GM12878 (cell line): ENCODE measurements around the gene UGGT1. TPM values are rescaled to one million over a fixed set of nuclear protein-coding genes. Genes with fewer than 3 reads are reported as not detected.

Experiments
- ATAC-seq: fragments of 200-7000 bp; cut with Tn5 transposase; 3 replicates; pipeline ENCODE4 v1.9.1; 2020; ENCODE audit warnings: mild to moderate bottlenecking, moderate library complexity
- BruUV-seq: library from RNA; stranded (reverse); fragments of 400-500 nt; replicated peaks from 2 replicates; lab custom pipeline; 2021; lab: Mats Ljungman, UMichigan
- CTCF ChIA-PET: fragments of 300-600 bp; sonication (Branson Sonifier 250); formaldehyde crosslinking; extraction: SDS; loops from one replicate; lab custom pipeline; 2021; ENCODE audit warnings: inconsistent platforms; lab: Yijun Ruan, JAX
- POLR2A ChIA-PET: fragments of 350-600 bp; formaldehyde crosslinking; extraction: SDS; loops from one replicate; lab custom pipeline; 2021; ENCODE audit warnings: inconsistent platforms; lab: Charles Lee
- RAD21 ChIA-PET: fragments of 300-600 bp; sonication (Branson Sonifier 250); formaldehyde crosslinking; loops from one replicate; lab custom pipeline; 2023; ENCODE audit warnings: antibody characterized with exemption; ENCODE audit not compliant: unreplicated experiment; lab: Charles Lee
- SMC1A ChIA-PET: fragments of 300-600 bp; sonication (Branson Sonifier 250); formaldehyde crosslinking; loops from one replicate; lab custom pipeline; 2023; ENCODE audit not compliant: unreplicated experiment, uncharacterized antibody; lab: Charles Lee
- DNase-seq: peaks from one replicate; pipeline ENCODE4 v3.0.0-alpha.2; 2011; ENCODE audit warnings: low read depth, low spot score
- FAIRE-seq: peaks from 3 replicates; lab custom pipeline; 2011; peaks lifted over from hg19 to GRCh38; lab: Jason Lieb, UNC
- H2AFZ ChIP-seq: 2 replicates; pipeline ENCODE4 v1.6.0; 2011; ENCODE audit warnings: low read depth, low read length, control low read depth; ENCODE audit not compliant: control insufficient read depth
- H3K27ac ChIP-seq: 2 replicates; pipeline ENCODE4 v1.5.1; 2011; ENCODE audit warnings: control low read depth; ENCODE audit not compliant: control insufficient read depth, insufficient read depth
- H3K27me3 ChIP-seq, 2 experiments: replicated peaks in 1 of 2; 2 replicates each; pipeline versions ENCODE4 v1.6.0 to v1.6.1; 2011; ENCODE audit warnings: low read length in 1 of 2; ENCODE audit not compliant: control insufficient read depth in 2 of 2, insufficient read depth in 2 of 2
- H3K36me3 ChIP-seq, 2 experiments: 2 replicates each; pipeline ENCODE4 v1.5.1; 2011; ENCODE audit warnings: low read length in 1 of 2; ENCODE audit not compliant: control insufficient read depth in 2 of 2, insufficient read depth in 2 of 2
- H3K4me1 ChIP-seq: 2 replicates; pipeline ENCODE4 v1.6.1; 2011; ENCODE audit warnings: mild to moderate bottlenecking, low read length, moderate library complexity, mixed read lengths; ENCODE audit not compliant: control insufficient read depth, insufficient read depth
- H3K4me2 ChIP-seq: 2 replicates; pipeline ENCODE4 v1.6.0; 2011; ENCODE audit warnings: control low read depth; ENCODE audit not compliant: control insufficient read depth, insufficient read depth
- H3K4me3 ChIP-seq: fragments of 200-600 bp; sonication (generic); 2 replicates; pipeline ENCODE4 v1.5.1; 2016
- H3K79me2 ChIP-seq: 2 replicates; pipeline ENCODE4 v1.6.0; 2011; ENCODE audit warnings: low read length; ENCODE audit not compliant: control insufficient read depth, insufficient read depth
- H3K9ac ChIP-seq: 2 replicates; pipeline ENCODE4 v1.8.0; 2011; ENCODE audit warnings: low read length, control low read depth, mixed read lengths; ENCODE audit not compliant: control insufficient read depth, insufficient read depth
- H3K9me3 ChIP-seq: replicated peaks from 3 replicates; pipeline ENCODE4 v1.5.1; 2011; ENCODE audit warnings: mild to moderate bottlenecking, low read length; ENCODE audit not compliant: control insufficient read depth, insufficient read depth
- H4K20me1 ChIP-seq: 2 replicates; pipeline ENCODE4 v1.6.0; 2011; ENCODE audit not compliant: control insufficient read depth, insufficient read depth
- CHD4 ChIP-seq: fragments of 200-600 bp; sonication (generic); IDR thresholded peaks from 2 replicates; pipeline ENCODE4 v1.6.1; 2016; ENCODE audit warnings: mild to moderate bottlenecking
- HDAC2 ChIP-seq: fragments of 200-600 bp; sonication (generic); IDR thresholded peaks from 2 replicates; pipeline ENCODE4 v1.6.1; 2017
- HDAC6 ChIP-seq: fragments of 200-600 bp; sonication (generic); IDR thresholded peaks from one replicate; pipeline ENCODE4 v1.8.0; 2017; ENCODE audit warnings: antibody characterized with exemption; ENCODE audit not compliant: unreplicated experiment
- IRF5 ChIP-seq: fragments of 450-650 bp; IDR thresholded peaks from 2 replicates; pipeline ENCODE4 v1.6.1; 2017; ENCODE audit warnings: borderline replicate concordance
- LARP7 ChIP-seq: fragments of 450-650 bp; IDR thresholded peaks from 2 replicates; pipeline ENCODE4 v1.6.1; 2017; ENCODE audit warnings: mild to moderate bottlenecking
- MAX ChIP-seq: IDR thresholded peaks from 2 replicates; pipeline ENCODE4 v1.6.1; 2012; ENCODE audit warnings: low read depth, low read length, improper control_type of control experiment
- NFYB ChIP-seq: IDR thresholded peaks from 2 replicates; pipeline ENCODE4 v1.6.1; 2011; ENCODE audit warnings: low read depth, mild to moderate bottlenecking, low read length, improper control_type of control experiment, moderate library complexity; ENCODE audit not compliant: insufficient read depth
- NR2F1 ChIP-seq: fragments of 450-650 bp; conservative IDR thresholded peaks from 2 replicates; pipeline ENCODE4 v1.6.1; 2017; ENCODE audit warnings: mild to moderate bottlenecking
- PAX5 ChIP-seq: IDR thresholded peaks from 2 replicates; pipeline ENCODE4 v1.6.1; 2011; ENCODE audit warnings: low read depth, low read length, borderline replicate concordance
- POLR2A ChIP-seq: IDR thresholded peaks from 2 replicates; pipeline ENCODE4 v1.6.1; 2011; ENCODE audit warnings: low read depth, mild to moderate bottlenecking, low read length
- PRDM15 ChIP-seq: fragments of 450-650 bp; formaldehyde crosslinking; IDR thresholded peaks from 2 replicates; pipeline ENCODE4 v1.4.0; 2020; ENCODE audit warnings: mild to moderate bottlenecking, moderate library complexity
- RBBP5 ChIP-seq: fragments of 200-600 bp; sonication (generic); conservative IDR thresholded peaks from 2 replicates; pipeline ENCODE4 v1.6.1; 2016
- ZBED1 ChIP-seq: IDR thresholded peaks from 2 replicates; pipeline ENCODE4 v1.6.1; 2016; ENCODE audit warnings: borderline replicate concordance
- ZZZ3 ChIP-seq: IDR thresholded peaks from 2 replicates; pipeline ENCODE4 v1.6.1; 2011; ENCODE audit warnings: low read depth; ENCODE audit not compliant: control insufficient read depth, insufficient read length
- WGBS: methylation state at CpG from one replicate; pipeline ENCODE4 v1.1.6; 2016; ENCODE audit warnings: low lambda C conversion rate; ENCODE audit not compliant: insufficient replicate concordance, insufficient coverage; ENCODE audit errors: missing lambda C conversion rate; 5-methylcytosine and 5-hydroxymethylcytosine counted together
- in situ Hi-C: fragments of 300-500 bp; cut with MboI; formaldehyde crosslinking; loops from 9 replicates; pipeline ENCODE4 v1.14.3; 2018; ENCODE audit warnings: mixed read lengths
- intact Hi-C: fragments of 100-400 bp; cut with micrococcal nuclease; formaldehyde crosslinking; loops from one replicate; pipeline ENCODE4 v1.14.2; 2022; ENCODE audit not compliant: unreplicated experiment
- polyA plus RNA-seq, 11 experiments: library from polyadenylated mRNA; depleted of rRNA in 4 of 11; unstranded in 6 of 11; stranded (reverse) in 5 of 11; fragments of >200 nt; fragmentation: Nextera tagmentation in 4 of 11; fragmentation: Illumina TruSeq in 1 of 11; extraction: Ambion mirVana in 4 of 11; extraction: Trizol in 1 of 11; gene quantifications; 1 replicate in 1 of 11; 2 replicates in 10 of 11; pipeline versions ENCODE4 v1.2.1 to v1.2.3, GENCODE V29; 2011 to 2016; ENCODE audit warnings: inconsistent platforms in 2 of 11, missing spikeins in 2 of 11, low read depth in 1 of 11
- total RNA-seq, 4 experiments: library from RNA; depleted of rRNA in 3 of 4; stranded (reverse); fragments of >200 nt in 3 of 4; fragmentation: Illumina TruSeq in 1 of 4; extraction: Trizol in 1 of 4; gene quantifications; 2 replicates each; pipeline versions ENCODE4 v1.2.1 to v1.2.3, GENCODE V29; 2013 to 2021

The UGGT1 gene
- total and polyA plus RNA-seq, 10 of the 15 experiments (the other 5 are each of a cell fraction or from before 2014, with no cell fraction given) = 4.1 to 49.8 (median 28.5) TPM

- no peak for FAIRE-seq
- ATAC-seq = no peak
- Histone ChIP-seq H3K79me2 (no peaks in the 10 kb centered on the region), H3K27me3 (no peaks in the 10 kb centered on the region), H3K4me3 (no peak overlapping the region), H3K4me2 (no peak overlapping the region), H3K4me1 (no peaks in the 10 kb centered on the region), H3K9me3 (no peaks in the 10 kb centered on the region), H3K36me3 (peaks cover 7 to 39% of the 10 kb centered on the region in 2 experiments), H2AFZ (no peak overlapping the region), H4K20me1 (no peaks in the 10 kb centered on the region), H3K9ac (no peak overlapping the region), H3K27ac (no peak overlapping the region)
- no peak for TF ChIP-seq POLR2A
- POLR2A ChIA-PET = no interaction called here
- intact Hi-C loops (no loop called here), in situ Hi-C loops (no loop called here)
- BruUV-seq = no TSS peak
- CTCF ChIA-PET = interaction anchor here (0.9 to 1.3 kb wide), 2 partner anchors 9 to 14 kb away, joined by 3 to 5 read pairs; no protein-coding TSS in a partner anchor
- no peak for DNase-seq
- SMC1A ChIA-PET = no interaction called here
- 66% methylated on average over 4 of the region's 4 CpGs for WGBS
- RAD21 ChIA-PET = no interaction called here
Observed at GRCh38 chr2:128169933-128170709, 79.1 kb downstream of the UGGT1 start.

GRCh38 chr2:128170776-128171175 is 79.8 kb downstream of the UGGT1 start:
- FAIRE-seq (no peak), DNase-seq (no peak), ATAC-seq (no peak)
- 71% methylated on average over 6 of the region's 6 CpGs for WGBS
- H3K27ac ChIP-seq = no peak overlapping the region
- intact Hi-C loops (no loop called here), in situ Hi-C loops (no loop called here)
- CTCF ChIA-PET = no interaction called here
- POLR2A ChIA-PET = no interaction called here
- SMC1A ChIA-PET = no interaction called here
- H3K4me3 ChIP-seq = no peak overlapping the region
- no peaks in the 10 kb centered on the region for H3K4me1 ChIP-seq
- RAD21 ChIA-PET = no interaction called here
- no peaks in the 10 kb centered on the region for H3K79me2 ChIP-seq
- peaks cover 7 to 46% of the 10 kb centered on the region in 2 experiments for H3K36me3 ChIP-seq
- no peak overlapping the region for H2AFZ ChIP-seq
- no TSS peak for BruUV-seq
- H3K27me3 ChIP-seq = no peaks in the 10 kb centered on the region
- no peak overlapping the region for H3K4me2 ChIP-seq
- no peaks in the 10 kb centered on the region for H4K20me1 ChIP-seq
- no peaks in the 10 kb centered on the region for H3K9me3 ChIP-seq
- H3K9ac ChIP-seq = no peak overlapping the region
- TF ChIP-seq NFYB = no peak
- TF ChIP-seq NR2F1 = no peak
- no peak for TF ChIP-seq IRF5
- no peak for TF ChIP-seq HDAC2
- TF ChIP-seq CHD4 = no peak
- no peak for TF ChIP-seq PRDM15 (CRISPR knock-in tag)
- no peak for TF ChIP-seq RBBP5
- TF ChIP-seq HDAC6 = no peak
- no peak for TF ChIP-seq PAX5
- no peak for TF ChIP-seq LARP7
- no peak for TF ChIP-seq MAX
- TF ChIP-seq ZZZ3 = no peak
- no peak for TF ChIP-seq ZBED1
